ENCODE data around the gene CLDN10.

- TF ChIP-seq CTCF (IDR thresholded peaks at IDR 0.05): no peak
- no peak for TF ChIP-seq EZH2 (IDR thresholded peaks at IDR 0.05; ENCODE audit: borderline replicate concordance, insufficient read depth, low read depth, low read length, poor library complexity, severe bottlenecking)
Observed at GRCh38 chr13:95559100-95559499, 6.6 kb downstream of the CLDN10 start.

Data from B cell (primary cell).